ENCODE results near the gene POLDIP2.
A peak's percentile ranks its signal among the peaks of the same experiment; 100 is the strongest.

- TF ChIP-seq CTCF (IDR thresholded peaks at IDR 0.05) (peak in 2 of 7 experiments; percentile 5 to 14), POLR2A (IDR thresholded peaks at IDR 0.05) (peak; percentile 69 to 88 (median 85))
Measured at GRCh38 chr17:28384281-28385036, 27.1 kb upstream of the POLDIP2 start.
